H9 (cell line): ENCODE data around the gene MCM3AP. TPM values are rescaled to one million over a fixed set of nuclear protein-coding genes. Genes with fewer than 3 reads are reported as not detected.

Experiments used
- DNase-seq: peaks from one replicate; pipeline ENCODE4 v3.0.0-alpha.2; 2017
- H2AFZ ChIP-seq: one replicate; pipeline ENCODE4 v1.6.1; 2013; ENCODE audit warnings: mild to moderate bottlenecking, low read length, control low read depth, moderate library complexity
- H2AK5ac ChIP-seq: 2 replicates; pipeline ENCODE4 v1.6.1; 2013; ENCODE audit warnings: low read length, control low read depth, mixed read lengths; ENCODE audit not compliant: insufficient read length
- H2BK120ac ChIP-seq: one replicate; pipeline ENCODE4 v1.6.1; 2013; ENCODE audit warnings: low read depth, mild to moderate bottlenecking, low read length, control low read depth, inconsistent platforms; ENCODE audit not compliant: poor library complexity, severe bottlenecking
- H2BK12ac ChIP-seq: 2 replicates; pipeline ENCODE4 v1.6.1; 2013; ENCODE audit warnings: low read length, control low read depth, mixed read lengths, low read depth; ENCODE audit not compliant: insufficient read length
- H2BK15ac ChIP-seq: 2 replicates; pipeline ENCODE4 v1.6.1; 2013; ENCODE audit warnings: low read depth, low read length, control low read depth
- H2BK20ac ChIP-seq: one replicate; pipeline ENCODE4 v1.6.1; 2013; ENCODE audit warnings: low read depth, mild to moderate bottlenecking, low read length, control low read depth, inconsistent platforms; ENCODE audit not compliant: poor library complexity, severe bottlenecking
- H2BK5ac ChIP-seq: 2 replicates; pipeline ENCODE4 v1.6.1; 2013; ENCODE audit warnings: low read length, control low read depth, mixed read lengths; ENCODE audit not compliant: insufficient read length
- H3K14ac ChIP-seq: 2 replicates; pipeline ENCODE4 v1.6.1; 2013; ENCODE audit warnings: low read length, control low read depth; ENCODE audit not compliant: insufficient read depth
- H3K18ac ChIP-seq: 2 replicates; pipeline ENCODE4 v1.6.1; 2013; ENCODE audit warnings: low read depth, mild to moderate bottlenecking, mixed read lengths, low read length, control low read depth; ENCODE audit not compliant: insufficient read length
- H3K23ac ChIP-seq: 2 replicates; pipeline ENCODE4 v1.6.1; 2013; ENCODE audit warnings: low read length, control low read depth, mixed read lengths, low read depth; ENCODE audit not compliant: insufficient read length
- H3K23me2 ChIP-seq: 2 replicates; pipeline ENCODE4 v1.6.1; 2013; ENCODE audit warnings: low read depth, mild to moderate bottlenecking, mixed read lengths, low read length, control low read depth; ENCODE audit not compliant: insufficient read length, poor library complexity, severe bottlenecking
- H3K27ac ChIP-seq: 2 replicates; pipeline ENCODE4 v1.5.1; 2013; ENCODE audit warnings: low read length, control low read depth, mixed read lengths, low read depth; ENCODE audit not compliant: insufficient read length
- H3K27me3 ChIP-seq: 2 replicates; pipeline ENCODE4 v1.6.1; 2013; ENCODE audit warnings: low read length, control low read depth, inconsistent platforms; ENCODE audit not compliant: insufficient read depth
- H3K4ac ChIP-seq: 2 replicates; pipeline ENCODE4 v1.6.1; 2013; ENCODE audit warnings: low read depth, mild to moderate bottlenecking, control low read depth, inconsistent platforms, low read length, moderate library complexity
- H3K4me1 ChIP-seq: 2 replicates; pipeline ENCODE4 v1.6.1; 2013; ENCODE audit warnings: low read length, control low read depth, inconsistent platforms; ENCODE audit not compliant: insufficient read depth
- H3K4me2 ChIP-seq: 2 replicates; pipeline ENCODE4 v1.6.1; 2013; ENCODE audit warnings: low read length, control low read depth, mixed read lengths; ENCODE audit not compliant: insufficient read length, insufficient read depth
- H3K56ac ChIP-seq: 2 replicates; pipeline ENCODE4 v1.6.1; 2013; ENCODE audit warnings: low read depth, mild to moderate bottlenecking, mixed read lengths, low read length, control low read depth; ENCODE audit not compliant: insufficient read length
- H3K79me1 ChIP-seq: 2 replicates; pipeline ENCODE4 v1.6.1; 2013; ENCODE audit warnings: low read depth, mild to moderate bottlenecking, moderate library complexity, low read length, control low read depth, inconsistent platforms; ENCODE audit not compliant: insufficient read depth, poor library complexity, severe bottlenecking
- H3K79me2 ChIP-seq: 2 replicates; pipeline ENCODE4 v1.6.1; 2013; ENCODE audit warnings: low read length, control low read depth, inconsistent platforms; ENCODE audit not compliant: insufficient read depth
- H3K9ac ChIP-seq: 2 replicates; pipeline ENCODE4 v1.6.1; 2013; ENCODE audit warnings: low read length, control low read depth, mixed read lengths; ENCODE audit not compliant: insufficient read length; ENCODE audit errors: extremely low read depth
- H3K9me3 ChIP-seq: one replicate; pipeline ENCODE4 v1.6.1; 2013; ENCODE audit warnings: low read depth, low read length, inconsistent platforms; ENCODE audit not compliant: control insufficient read depth
- H3T11ph ChIP-seq: one replicate; pipeline ENCODE4 v1.6.1; 2013; ENCODE audit warnings: mild to moderate bottlenecking, low read length, control low read depth, inconsistent platforms
- H4K20me1 ChIP-seq: one replicate; pipeline ENCODE4 v1.6.1; 2013; ENCODE audit not compliant: control insufficient read depth, insufficient read length, insufficient read depth
- H4K5ac ChIP-seq: 2 replicates; pipeline ENCODE4 v1.6.1; 2013; ENCODE audit warnings: low read depth, mild to moderate bottlenecking, mixed read lengths, low read length, control low read depth; ENCODE audit not compliant: insufficient read length
- H4K8ac ChIP-seq: replicated peaks from 2 replicates; pipeline ENCODE4 v1.6.1; 2013; ENCODE audit warnings: low read length, control low read depth, mixed read lengths, low read depth; ENCODE audit not compliant: insufficient read length
- H4K91ac ChIP-seq: 2 replicates; pipeline ENCODE4 v1.6.1; 2013; ENCODE audit warnings: low read depth, mild to moderate bottlenecking, moderate library complexity, mixed read lengths, low read length, control low read depth; ENCODE audit not compliant: insufficient read length
- H3K27ac Mint-ChIP-seq, 3 experiments: 2 replicates in 2 of 3; 3 replicates in 1 of 3; pipeline ENCODE4 v1.8.0; 2020 to 2021; ENCODE audit warnings: mixed read lengths in 3 of 3, mild to moderate bottlenecking in 1 of 3, moderate library complexity in 1 of 3
- H3K27me3 Mint-ChIP-seq: 2 replicates; pipeline ENCODE4 v1.8.0; 2021; ENCODE audit warnings: low read depth, mild to moderate bottlenecking, moderate library complexity, mixed read lengths
- H3K36me3 Mint-ChIP-seq, 3 experiments: 2 replicates in 2 of 3; 3 replicates in 1 of 3; pipeline ENCODE4 v1.8.0; 2020 to 2021; ENCODE audit warnings: low read depth in 3 of 3, mixed read lengths in 3 of 3; ENCODE audit not compliant: insufficient read depth in 1 of 3
- H3K4me1 Mint-ChIP-seq, 2 experiments: 2 replicates each; pipeline ENCODE4 v1.8.0; 2020; ENCODE audit warnings: mixed read lengths in 2 of 2
- H3K4me3 Mint-ChIP-seq, 2 experiments: 2 replicates in 1 of 2; 3 replicates in 1 of 2; pipeline ENCODE4 v1.8.0; 2020 to 2021; ENCODE audit warnings: mild to moderate bottlenecking in 2 of 2, mixed read lengths in 2 of 2, moderate library complexity in 1 of 2
- H3K9me3 Mint-ChIP-seq, 2 experiments: 2 replicates in 1 of 2; 3 replicates in 1 of 2; pipeline ENCODE4 v1.8.0; 2020; ENCODE audit warnings: mild to moderate bottlenecking in 2 of 2, mixed read lengths in 2 of 2, moderate library complexity in 1 of 2
- CTCF ChIP-seq: fragments of 200-600 bp; sonication (generic); conservative IDR thresholded peaks from 3 replicates; pipeline ENCODE4 v1.8.0; 2021; ENCODE audit warnings: antibody characterized with exemption, mild to moderate bottlenecking
- WGBS: extraction: QIAGEN DNeasy Blood & Tissue Kit; methylation state at CpG from one replicate; pipeline ENCODE4 v1.1.7; 2013; ENCODE audit warnings: missing lambda C conversion rate, low lambda C conversion rate, mixed read lengths; ENCODE audit not compliant: insufficient read length; ENCODE audit errors: extremely low coverage; 5-methylcytosine and 5-hydroxymethylcytosine counted together
- total RNA-seq: library from RNA; stranded (reverse); gene quantifications from 2 replicates; pipeline ENCODE4 v1.2.1, GENCODE V29; 2021

MCM3AP gene
- total RNA-seq, 1 experiment from 2014 or later = 124 TPM

- Mint-ChIP-seq H3K4me3 (no peak overlapping the region), H3K4me1 (no peaks in the 10 kb centered on the region), H3K9me3 (no peaks in the 10 kb centered on the region), H3K27me3 (no peaks in the 10 kb centered on the region), H3K36me3 (peaks cover 47 to 91% (median 78%) of the 10 kb centered on the region in 3 experiments), H3K27ac (peak overlapping the region in 1 of 3 experiments; percentile 64; a peak in 1 of 7 replicates)
- DNase-seq = no peak
- no peaks in the 10 kb centered on the region for H3K79me1 ChIP-seq
- H4K20me1 ChIP-seq = no peaks in the 10 kb centered on the region
- no peak overlapping the region for H4K8ac ChIP-seq
- no peak overlapping the region for H3K4ac ChIP-seq
- no peak overlapping the region for H2AFZ ChIP-seq
- H3K4me2 ChIP-seq = no peak overlapping the region
- H3K56ac ChIP-seq = no peak overlapping the region
- H3T11ph ChIP-seq = no peak overlapping the region
- H2BK20ac ChIP-seq = no peak overlapping the region
- no peak overlapping the region for H2BK120ac ChIP-seq
- no peak overlapping the region for H3K9ac ChIP-seq
- H2AK5ac ChIP-seq = no peak overlapping the region
- no peak overlapping the region for H4K91ac ChIP-seq
- no peak overlapping the region for H3K14ac ChIP-seq
- no peaks in the 10 kb centered on the region for H3K4me1 ChIP-seq
- H3K27ac ChIP-seq = no peak overlapping the region
- no peak overlapping the region for H4K5ac ChIP-seq
- no peak overlapping the region for H3K23ac ChIP-seq
- H3K23me2 ChIP-seq = no peaks in the 10 kb centered on the region
- no peak overlapping the region for H3K18ac ChIP-seq
- H2BK5ac ChIP-seq = no peak overlapping the region
- no peaks in the 10 kb centered on the region for H3K27me3 ChIP-seq
- no peaks in the 10 kb centered on the region for H3K79me2 ChIP-seq
- TF ChIP-seq CTCF = no peak
- H2BK15ac ChIP-seq = no peak overlapping the region
- H2BK12ac ChIP-seq = no peak overlapping the region
- no CpG with 5 or more reads among the region's 3 CpGs for WGBS
- H3K9me3 ChIP-seq = no peaks in the 10 kb centered on the region
These were observed 37.6 kb downstream of the MCM3AP start for GRCh38 chr21:46247699-46248421.
